ENCODE results near the gene REM2.

GRCh38 chr14:22837750-22838538 lies 45.1 kb upstream of the REM2 start:
- TF ChIP-seq ZNF138 (CRISPR knock-in tag; conservative IDR thresholded peaks at IDR 0.05) (no peak), JUN (CRISPR knock-in tag; IDR thresholded peaks at IDR 0.05) (no peak), CTCF (IDR thresholded peaks at IDR 0.05) (no peak), AFF4 (CRISPR knock-in tag; IDR thresholded peaks at IDR 0.05; ENCODE audit: borderline replicate concordance) (no peak), TEAD4 (CRISPR knock-in tag; IDR thresholded peaks at IDR 0.05) (no peak), ZNF121 (CRISPR knock-in tag; IDR thresholded peaks at IDR 0.05) (no peak), FOXP1 (CRISPR knock-in tag; IDR thresholded peaks at IDR 0.05; ENCODE audit: borderline replicate concordance) (no peak), ZNF281 (CRISPR knock-in tag; IDR thresholded peaks at IDR 0.05) (no peak), E2F5 (CRISPR knock-in tag; IDR thresholded peaks at IDR 0.05) (no peak), PREB (CRISPR knock-in tag; IDR thresholded peaks at IDR 0.05; ENCODE audit: borderline replicate concordance) (no peak), FOXK1 (CRISPR knock-in tag; IDR thresholded peaks at IDR 0.05) (no peak), SP1 (CRISPR knock-in tag; conservative IDR thresholded peaks at IDR 0.05) (no peak), MXD4 (CRISPR knock-in tag; IDR thresholded peaks at IDR 0.05; ENCODE audit: borderline replicate concordance) (no peak)

Measured in WTC11 (cell line).